ENCODE measurements around the gene CCNC.
"Not testable (repeated sequence)": the region's sequence is repeated elsewhere in the genome, so short reads cannot be mapped to it uniquely, and the experiment has no call there.

Gene CCNC

GRCh38 chr6:99603421-99604165 is 35.1 kb upstream of the CCNC start:
- DNase-seq (ENCODE audit: low read depth in 2 of 2): no peak

- no peak for DNase-seq (ENCODE audit: low read depth in 2 of 2)
These were observed 34.3 kb upstream of the CCNC start for GRCh38 chr6:99602520-99603420.

DNA sequence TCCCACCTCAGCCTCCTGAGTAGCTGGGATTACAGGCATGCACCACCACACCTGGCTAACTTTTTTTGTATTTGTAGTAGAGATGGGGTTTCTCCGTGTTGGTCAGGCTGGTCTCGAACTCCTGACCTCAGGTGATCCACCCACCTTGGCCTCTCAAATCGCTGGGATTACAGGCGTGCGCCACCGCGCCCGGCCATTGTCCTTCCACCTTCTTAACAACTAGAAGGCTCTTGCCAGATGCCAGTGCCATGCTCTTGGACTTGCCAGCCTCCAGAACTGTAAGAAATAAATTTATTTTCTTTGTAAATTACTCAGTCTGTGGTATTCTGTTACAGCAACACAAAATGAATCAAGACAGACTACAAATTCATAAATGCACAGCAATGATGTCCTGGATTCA is 26.2 kb upstream of the CCNC start:
- DNase-seq (ENCODE audit: low read depth in 2 of 2): not testable (repeated sequence)

GRCh38 chr6:99592900-99593299 is 24.4 kb upstream of the CCNC start:
- DNase-seq (ENCODE audit: low read depth in 2 of 2): no peak

- DNase-seq (ENCODE audit: low read depth in 2 of 2): no peak
These were observed 23.4 kb upstream of the CCNC start for GRCh38 chr6:99591673-99592364.

GRCh38 chr6:99590728-99591672 is 22.5 kb upstream of the CCNC start:
- DNase-seq (ENCODE audit: low read depth in 2 of 2): no peak

DNA sequence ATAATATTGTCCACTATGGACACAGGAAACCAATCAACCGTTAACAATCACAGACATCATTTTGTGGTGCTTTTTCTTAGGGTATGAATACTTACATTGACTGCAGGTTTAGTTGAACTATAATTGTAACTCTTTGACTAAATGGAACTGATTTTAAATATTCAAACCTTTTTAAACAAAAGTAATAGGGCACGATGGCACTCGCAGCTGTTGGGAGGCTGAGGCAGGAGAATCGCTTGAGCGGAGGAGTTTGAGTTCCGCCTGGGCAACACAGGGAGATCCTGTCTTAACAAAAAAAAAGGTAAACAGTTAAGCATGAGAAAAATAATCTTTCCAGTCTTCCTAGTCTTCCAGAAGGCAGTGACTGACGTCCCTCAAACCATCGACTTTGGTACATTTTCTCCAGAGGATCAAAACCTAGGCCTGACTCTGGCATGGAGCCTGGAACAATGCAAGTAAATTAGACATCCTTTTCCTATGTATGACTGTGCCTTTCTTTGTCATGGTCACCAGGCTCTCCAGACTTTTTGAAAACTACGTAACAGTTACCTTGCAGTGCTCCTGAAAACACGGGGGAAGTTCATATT is 21.5 kb upstream of the CCNC start:
- no peak for DNase-seq (ENCODE audit: low read depth in 2 of 2)

- no peak for DNase-seq (ENCODE audit: low read depth in 2 of 2)
These were observed 20.8 kb upstream of the CCNC start for GRCh38 chr6:99589290-99589672.

GRCh38 chr6:99588618-99589289 is 20.3 kb upstream of the CCNC start:
- peak; percentile 29 to 46 for DNase-seq (ENCODE audit: low read depth in 2 of 2)

DNA sequence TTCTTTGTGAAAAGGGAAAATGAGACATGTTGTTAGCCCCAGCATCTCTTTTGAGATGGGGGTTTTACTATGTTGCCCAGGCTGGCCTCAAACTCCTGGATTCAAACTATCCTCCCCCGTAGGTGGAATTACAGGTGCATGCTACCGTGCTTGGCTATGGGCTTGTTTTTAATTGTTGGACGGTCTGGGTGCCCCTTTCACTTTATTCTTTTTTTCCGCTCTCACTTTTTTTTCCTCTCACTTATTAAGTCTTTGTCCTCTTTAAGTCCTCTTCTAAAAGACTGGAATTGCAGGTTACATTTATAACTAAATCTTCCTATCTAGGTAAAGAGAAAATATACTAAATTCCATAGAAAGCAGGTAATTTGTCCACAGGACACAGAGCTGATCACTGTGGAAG is 19.3 kb upstream of the CCNC start:
- no peak for DNase-seq (ENCODE audit: low read depth in 2 of 2)

GRCh38 chr6:99579781-99580180 is 11.3 kb upstream of the CCNC start:
- no peak for DNase-seq (ENCODE audit: low read depth in 2 of 2)

GRCh38 chr6:99575544-99576227 is 7.2 kb upstream of the CCNC start:
- DNase-seq (ENCODE audit: low read depth in 2 of 2): no peak

DNA sequence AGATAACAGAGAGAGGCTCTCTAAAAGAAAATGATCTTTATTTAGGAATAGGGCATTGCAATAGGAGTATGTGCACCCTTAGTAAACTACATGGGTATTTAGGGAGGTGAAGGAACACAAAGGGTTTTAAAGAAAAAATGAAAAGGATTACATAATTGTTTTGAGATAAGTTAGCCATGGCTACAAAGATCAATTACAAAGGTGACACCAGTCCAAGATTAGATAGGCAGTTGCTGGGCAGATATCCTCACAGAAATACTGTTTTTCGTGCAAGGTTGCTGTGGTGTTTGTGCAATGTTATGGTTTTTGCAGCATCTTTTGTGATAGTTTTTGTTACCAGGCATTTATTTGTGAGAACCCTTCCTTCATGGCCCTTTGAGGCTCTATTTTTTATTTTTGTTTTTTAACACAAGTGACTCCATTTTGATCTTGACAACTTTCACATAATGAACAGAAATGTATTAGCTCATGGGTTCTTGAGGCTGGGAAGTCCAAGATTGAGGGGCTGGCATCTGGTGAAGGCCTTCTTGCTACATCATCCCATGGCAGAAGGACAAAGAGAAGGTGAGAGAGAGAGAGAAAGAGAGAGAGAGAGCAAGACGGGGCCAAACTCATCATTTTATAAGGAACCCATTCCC is 5.6 kb upstream of the CCNC start:
- DNase-seq (ENCODE audit: low read depth in 2 of 2): no peak

GRCh38 chr6:99563056-99563723 is 5.3 kb downstream of the CCNC start:
- DNase-seq (ENCODE audit: low read depth in 2 of 2): no peak

GRCh38 chr6:99560668-99561067 is 7.8 kb downstream of the CCNC start:
- DNase-seq (ENCODE audit: low read depth in 2 of 2): no peak

DNA sequence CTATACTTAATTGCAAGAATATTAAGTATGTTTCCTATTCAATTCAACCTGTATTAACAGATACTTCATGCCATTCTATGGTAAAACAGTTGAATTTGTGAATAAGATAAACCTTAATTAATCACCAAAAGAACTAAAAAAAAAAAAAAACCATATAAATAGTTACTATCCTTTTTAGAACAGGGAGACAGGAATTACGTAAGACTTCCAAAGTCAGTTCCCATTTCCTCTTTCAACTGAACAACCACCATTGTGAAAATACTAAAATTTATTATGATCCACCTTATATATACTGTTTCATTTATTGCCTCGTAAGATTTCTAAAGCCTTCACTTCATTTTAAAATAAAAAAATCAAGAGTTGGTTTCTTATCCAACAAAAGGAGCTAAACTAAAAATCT is 9.4 kb downstream of the CCNC start:
- no peak for DNase-seq (ENCODE audit: low read depth in 2 of 2)

GRCh38 chr6:99553888-99554287 is 14.6 kb downstream of the CCNC start:
- no peak for DNase-seq (ENCODE audit: low read depth in 2 of 2)

DNA sequence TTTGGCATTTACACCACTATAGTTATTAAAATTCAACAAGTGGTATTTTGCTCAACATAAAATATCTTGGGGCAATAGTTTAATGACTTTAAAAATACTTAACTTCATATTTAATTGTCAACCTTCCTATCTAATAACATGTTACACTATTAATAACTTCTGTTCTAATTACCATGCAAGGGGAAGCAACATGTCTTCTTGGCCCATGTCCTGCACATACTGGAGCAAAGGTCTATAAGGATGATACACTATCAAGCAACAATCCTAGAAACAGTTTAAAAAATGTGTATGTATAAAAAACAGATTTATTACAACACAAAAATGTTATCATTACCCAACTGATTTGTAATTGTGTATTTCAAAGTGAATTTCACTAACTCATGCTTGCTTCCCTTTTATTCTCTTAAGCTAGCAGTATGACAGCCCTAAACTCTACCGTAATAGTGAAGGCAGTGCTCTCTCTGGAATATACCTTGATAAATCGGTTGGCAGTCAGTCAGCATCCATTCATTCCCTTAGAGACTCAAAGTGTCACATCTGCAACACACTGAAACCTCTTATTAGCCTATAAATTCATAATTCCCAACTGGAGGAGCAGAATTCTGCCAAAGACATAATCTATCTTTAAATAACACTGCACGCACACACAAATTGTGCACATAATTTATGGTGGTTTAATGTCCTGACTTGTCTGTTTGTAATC is 18.3 kb downstream of the CCNC start:
- DNase-seq (ENCODE audit: low read depth in 2 of 2): no peak

All from stimulated activated CD4-positive, alpha-beta T cell treated with anti-CD3 and anti-CD28 coated beads, Interleukin-1b, Interleukin-23, amount 100 ng/mL, for 1 hour (primary cell).